Activated B cell treated with CpG ODN at 0.5 μM for 24 hours (primary cell): ENCODE results near the gene SPRED2. TPM values are rescaled to one million over a fixed set of nuclear protein-coding genes. Genes with fewer than 3 reads are reported as not detected.

Experiments
- ATAC-seq: fragments of 200-7000 bp; cut with Tn5 transposase; one replicate; pipeline ENCODE4 v1.10.0; 2021; ENCODE audit warnings: low read depth, mild to moderate bottlenecking, moderate library complexity
- CTCF ChIA-PET: fragments of 350-600 bp; sonication (Branson Sonifier 250); formaldehyde crosslinking; loops from one replicate; lab custom pipeline; 2021; ENCODE audit warnings: antibody characterized with exemption; lab: Charles Lee
- POLR2A ChIA-PET: fragments of 350-600 bp; sonication (Branson Sonifier 250); formaldehyde crosslinking; loops from one replicate; lab custom pipeline; 2021; ENCODE audit warnings: antibody characterized with exemption; lab: Charles Lee
- DNase-seq: peaks from one replicate; pipeline ENCODE4 v3.0.0; 2022
- H3K27ac Mint-ChIP-seq: one replicate; pipeline ENCODE4 v1.8.0; 2020; ENCODE audit warnings: mixed read lengths
- H3K27me3 Mint-ChIP-seq: one replicate; pipeline ENCODE4 v1.8.0; 2021; ENCODE audit warnings: mixed read lengths
- H3K36me3 Mint-ChIP-seq: one replicate; pipeline ENCODE4 v1.8.0; 2021; ENCODE audit warnings: low read depth, mixed read lengths
- H3K4me1 Mint-ChIP-seq: one replicate; pipeline ENCODE4 v1.8.0; 2021; ENCODE audit warnings: mixed read lengths
- H3K4me3 Mint-ChIP-seq: one replicate; pipeline ENCODE4 v1.8.0; 2020; ENCODE audit warnings: mild to moderate bottlenecking, mixed read lengths
- H3K9me3 Mint-ChIP-seq: one replicate; pipeline ENCODE4 v1.8.0; 2020; ENCODE audit warnings: mixed read lengths
- intact Hi-C: fragments of 100-400 bp; cut with micrococcal nuclease; formaldehyde crosslinking; loops from one replicate; pipeline ENCODE4 v1.15.1; 2024
- total RNA-seq: library from RNA; stranded (reverse); gene quantifications from 2 replicates; pipeline ENCODE4 v1.2.3, GENCODE V29; 2022
- TF ChIP-seq, protein P1 (sequence below): fragments of 200-600 bp; IDR thresholded peaks from one replicate; pipeline ENCODE4 v1.8.0; 2022; ENCODE audit warnings: antibody characterized with exemption, mild to moderate bottlenecking

The SPRED2 gene
- total RNA-seq, 1 donor from 2014 or later, result 2.5 TPM

DNA sequence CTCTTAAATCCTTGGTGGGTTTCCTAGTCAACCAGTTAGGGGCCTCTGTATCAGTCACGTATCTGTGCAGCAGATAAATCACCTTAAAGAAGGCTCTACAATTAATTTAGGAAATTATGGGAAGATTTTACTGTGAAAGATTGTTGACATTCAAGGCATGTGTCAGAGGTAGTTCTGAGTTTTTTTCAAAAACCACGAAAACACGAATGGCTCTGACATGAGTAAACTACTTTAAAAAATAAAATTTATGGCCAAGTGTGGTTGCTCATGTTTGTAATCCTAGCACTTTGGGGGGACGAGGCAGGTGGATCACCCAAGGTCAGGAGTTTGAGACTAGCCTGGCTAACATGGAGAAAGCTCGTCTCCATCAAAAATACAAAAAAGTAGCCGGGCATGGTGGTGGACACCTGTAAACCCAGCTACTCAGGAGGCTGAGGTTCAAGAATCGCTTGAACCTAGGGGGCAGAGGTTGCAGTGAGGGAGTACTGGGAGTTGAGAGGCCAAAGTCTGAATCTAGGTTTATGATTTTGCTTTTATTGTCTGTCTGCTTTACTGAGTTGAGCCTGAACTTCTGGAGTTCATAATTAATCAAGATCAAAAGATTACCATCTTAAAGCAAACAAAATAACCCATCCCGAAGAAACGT, 77.1 kb downstream of the SPRED2 start:
- no peak for ATAC-seq
- H3K4me3 Mint-ChIP-seq, result no peak overlapping the region
- no peaks in the 10 kb centered on the region for H3K36me3 Mint-ChIP-seq
- TF ChIP-seq, protein P1, sequence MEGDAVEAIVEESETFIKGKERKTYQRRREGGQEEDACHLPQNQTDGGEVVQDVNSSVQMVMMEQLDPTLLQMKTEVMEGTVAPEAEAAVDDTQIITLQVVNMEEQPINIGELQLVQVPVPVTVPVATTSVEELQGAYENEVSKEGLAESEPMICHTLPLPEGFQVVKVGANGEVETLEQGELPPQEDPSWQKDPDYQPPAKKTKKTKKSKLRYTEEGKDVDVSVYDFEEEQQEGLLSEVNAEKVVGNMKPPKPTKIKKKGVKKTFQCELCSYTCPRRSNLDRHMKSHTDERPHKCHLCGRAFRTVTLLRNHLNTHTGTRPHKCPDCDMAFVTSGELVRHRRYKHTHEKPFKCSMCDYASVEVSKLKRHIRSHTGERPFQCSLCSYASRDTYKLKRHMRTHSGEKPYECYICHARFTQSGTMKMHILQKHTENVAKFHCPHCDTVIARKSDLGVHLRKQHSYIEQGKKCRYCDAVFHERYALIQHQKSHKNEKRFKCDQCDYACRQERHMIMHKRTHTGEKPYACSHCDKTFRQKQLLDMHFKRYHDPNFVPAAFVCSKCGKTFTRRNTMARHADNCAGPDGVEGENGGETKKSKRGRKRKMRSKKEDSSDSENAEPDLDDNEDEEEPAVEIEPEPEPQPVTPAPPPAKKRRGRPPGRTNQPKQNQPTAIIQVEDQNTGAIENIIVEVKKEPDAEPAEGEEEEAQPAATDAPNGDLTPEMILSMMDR, result no peak
- H3K9me3 Mint-ChIP-seq, result no peaks in the 10 kb centered on the region
- no peak overlapping the region for H3K27ac Mint-ChIP-seq
- H3K27me3 Mint-ChIP-seq, result peaks cover 11% of the 10 kb centered on the region
- no peaks in the 10 kb centered on the region for H3K4me1 Mint-ChIP-seq
- intact Hi-C loops, result no loop called here
- ChIA-PET CTCF (no interaction called here), POLR2A (no interaction called here)
- no peak for DNase-seq

GRCh38 chr2:65354773-65355172, 77.6 kb downstream of the SPRED2 start:
- no peak overlapping the region for H3K4me3 Mint-ChIP-seq
- H3K36me3 Mint-ChIP-seq, result no peaks in the 10 kb centered on the region
- CTCF ChIA-PET, result no interaction called here
- ATAC-seq (no peak), DNase-seq (no peak)
- H3K27me3 Mint-ChIP-seq, result peaks cover 11% of the 10 kb centered on the region
- POLR2A ChIA-PET, result no interaction called here
- TF ChIP-seq, protein P1, result no peak
- intact Hi-C loops, result no loop called here
- no peaks in the 10 kb centered on the region for H3K9me3 Mint-ChIP-seq
- no peak overlapping the region for H3K27ac Mint-ChIP-seq
- no peaks in the 10 kb centered on the region for H3K4me1 Mint-ChIP-seq

GRCh38 chr2:65353927-65354326, 78.5 kb downstream of the SPRED2 start:
- no peak for DNase-seq
- no peak for ATAC-seq

GRCh38 chr2:65353046-65353445, 79.4 kb downstream of the SPRED2 start:
- Mint-ChIP-seq H3K4me1 (no peaks in the 10 kb centered on the region), H3K9me3 (no peaks in the 10 kb centered on the region), H3K27ac (no peak overlapping the region), H3K36me3 (no peaks in the 10 kb centered on the region), H3K4me3 (no peak overlapping the region), H3K27me3 (peaks cover 11% of the 10 kb centered on the region)
- ATAC-seq (no peak), DNase-seq (no peak)
- CTCF ChIA-PET, result no interaction called here
- TF ChIP-seq, protein P1, result no peak
- POLR2A ChIA-PET, result no interaction called here
- intact Hi-C loops, result no loop called here

More at GRCh38 chr2:65353927-65354326, 78.5 kb downstream of the SPRED2 start:
- Mint-ChIP-seq H3K27me3 (peaks cover 11% of the 10 kb centered on the region), H3K4me3 (no peak overlapping the region), H3K9me3 (no peaks in the 10 kb centered on the region), H3K36me3 (no peaks in the 10 kb centered on the region), H3K4me1 (no peaks in the 10 kb centered on the region), H3K27ac (no peak overlapping the region)
- TF ChIP-seq, protein P1, result no peak
- POLR2A ChIA-PET, result no interaction called here
- intact Hi-C loops, result no loop called here
- CTCF ChIA-PET, result no interaction called here

DNA sequence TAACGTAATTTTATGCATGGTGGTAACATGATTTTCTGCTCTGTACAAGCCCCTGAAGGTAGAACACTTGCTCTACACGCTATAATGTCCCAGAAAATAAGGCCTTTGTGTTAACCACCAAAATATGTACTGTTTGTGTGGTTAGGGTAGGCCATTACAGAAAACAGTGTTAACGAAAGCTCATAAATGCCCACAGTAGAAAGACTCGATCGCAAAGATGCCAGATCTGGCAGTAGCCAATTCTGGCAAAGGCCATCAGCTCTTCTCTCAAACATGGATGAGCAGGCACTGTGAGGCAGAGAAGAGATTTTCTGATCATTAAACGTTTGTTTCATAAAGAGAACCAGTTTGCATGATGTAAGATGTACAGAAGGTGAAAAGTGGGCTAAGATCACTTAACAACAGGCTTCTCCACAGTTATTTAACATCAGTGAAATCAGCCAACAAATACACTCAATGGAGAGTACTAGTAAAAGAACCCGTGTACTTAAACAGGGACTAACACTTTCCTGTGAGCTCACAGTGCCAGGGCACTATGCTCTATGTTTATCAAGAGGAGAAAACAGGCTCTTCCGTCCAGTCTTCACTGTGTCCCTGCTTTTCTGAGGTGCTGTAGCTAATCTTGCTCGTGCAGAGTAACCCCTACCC, 80.3 kb downstream of the SPRED2 start:
- CTCF ChIA-PET, result no interaction called here

More for the DNA sequence above, 80.3 kb downstream of the SPRED2 start:
- no peak overlapping the region for H3K4me3 Mint-ChIP-seq
- ATAC-seq, result no peak
- H3K27ac Mint-ChIP-seq, result no peak overlapping the region
- POLR2A ChIA-PET, result no interaction called here
- H3K36me3 Mint-ChIP-seq, result no peaks in the 10 kb centered on the region
- no peaks in the 10 kb centered on the region for H3K4me1 Mint-ChIP-seq
- no peaks in the 10 kb centered on the region for H3K9me3 Mint-ChIP-seq
- intact Hi-C loops, result no loop called here
- H3K27me3 Mint-ChIP-seq, result peaks cover 13% of the 10 kb centered on the region
- TF ChIP-seq, protein P1, result no peak
- no peak for DNase-seq
